ENCODE results near the gene RSPO3.
"Not testable (repeated sequence)": the region's sequence is repeated elsewhere in the genome, so short reads cannot be mapped to it uniquely, and the experiment has no call there.

Gene RSPO3

DNA sequence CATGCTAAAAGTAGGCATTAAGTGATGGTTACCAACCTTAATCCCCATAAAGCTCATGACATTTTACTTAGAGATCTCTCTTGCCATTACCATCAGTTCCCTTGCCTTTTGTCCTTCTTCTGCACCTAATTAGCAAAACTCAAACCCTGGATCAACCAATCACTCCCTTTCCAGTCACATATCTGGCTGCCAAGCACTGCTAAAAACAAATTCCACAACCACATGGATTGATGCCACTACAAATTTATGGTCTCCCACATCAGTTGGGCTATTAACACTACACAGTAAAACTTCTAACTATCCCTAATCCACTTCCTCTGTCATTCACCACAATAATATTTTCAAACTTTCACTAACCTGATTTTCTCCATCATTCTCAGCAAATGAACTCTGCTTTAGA, 93.9 kb downstream of the RSPO3 start:
- TF ChIP-seq, protein P1, sequence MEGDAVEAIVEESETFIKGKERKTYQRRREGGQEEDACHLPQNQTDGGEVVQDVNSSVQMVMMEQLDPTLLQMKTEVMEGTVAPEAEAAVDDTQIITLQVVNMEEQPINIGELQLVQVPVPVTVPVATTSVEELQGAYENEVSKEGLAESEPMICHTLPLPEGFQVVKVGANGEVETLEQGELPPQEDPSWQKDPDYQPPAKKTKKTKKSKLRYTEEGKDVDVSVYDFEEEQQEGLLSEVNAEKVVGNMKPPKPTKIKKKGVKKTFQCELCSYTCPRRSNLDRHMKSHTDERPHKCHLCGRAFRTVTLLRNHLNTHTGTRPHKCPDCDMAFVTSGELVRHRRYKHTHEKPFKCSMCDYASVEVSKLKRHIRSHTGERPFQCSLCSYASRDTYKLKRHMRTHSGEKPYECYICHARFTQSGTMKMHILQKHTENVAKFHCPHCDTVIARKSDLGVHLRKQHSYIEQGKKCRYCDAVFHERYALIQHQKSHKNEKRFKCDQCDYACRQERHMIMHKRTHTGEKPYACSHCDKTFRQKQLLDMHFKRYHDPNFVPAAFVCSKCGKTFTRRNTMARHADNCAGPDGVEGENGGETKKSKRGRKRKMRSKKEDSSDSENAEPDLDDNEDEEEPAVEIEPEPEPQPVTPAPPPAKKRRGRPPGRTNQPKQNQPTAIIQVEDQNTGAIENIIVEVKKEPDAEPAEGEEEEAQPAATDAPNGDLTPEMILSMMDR (IDR thresholded peaks at IDR 0.05; ENCODE audit: low read depth, low read length, poor library complexity, severe bottlenecking): no peak
- Histone ChIP-seq H3K27me3 (ENCODE audit: control insufficient read depth, low read length) (no peaks in the 10 kb centered on the region), H3K4me1 (ENCODE audit: control insufficient read depth, low read length) (no peaks in the 10 kb centered on the region), H3F3A (ENCODE audit: control insufficient read depth, insufficient read depth) (no peaks in the 10 kb centered on the region), H3K4me2 (ENCODE audit: low read length) (no peak overlapping the region), H3K9me3 (ENCODE audit: control insufficient read depth, insufficient read depth, low read length) (no peaks in the 10 kb centered on the region), H3K9me2 (replicated peaks; ENCODE audit: control insufficient read depth, low read length) (no peaks in the 10 kb centered on the region), H3K4me3 (ENCODE audit: low read length) (no peak overlapping the region), H3K79me2 (ENCODE audit: control insufficient read depth, low read length) (no peaks in the 10 kb centered on the region), H3K36me3 (ENCODE audit: control insufficient read depth, low read length) (no peaks in the 10 kb centered on the region), H4K20me1 (ENCODE audit: control insufficient read depth, insufficient read depth, low read depth, low read length) (no peaks in the 10 kb centered on the region), H3K27ac (ENCODE audit: low read depth, low read length) (no peak overlapping the region)

DNA sequence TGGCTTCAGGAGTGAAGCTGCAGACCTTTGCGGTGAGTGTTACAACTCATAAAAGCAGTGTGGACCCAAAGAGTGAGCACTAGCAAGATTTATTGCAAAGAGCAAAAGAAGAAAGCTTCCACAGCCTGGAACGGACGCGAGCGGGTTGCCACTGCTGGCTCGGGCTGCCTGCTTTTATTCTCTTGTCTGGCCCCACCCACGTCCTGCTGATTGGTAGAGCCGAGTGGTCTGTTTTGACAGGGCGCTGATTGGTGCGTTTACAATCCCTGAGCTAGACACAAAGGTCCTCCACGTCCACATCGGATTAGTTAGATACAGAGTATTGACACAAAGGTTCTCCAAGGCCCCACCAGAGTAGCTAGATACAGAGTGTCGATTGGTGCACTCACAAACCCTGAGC, 95.6 kb downstream of the RSPO3 start:
- not testable (repeated sequence) for H3K79me2 ChIP-seq (ENCODE audit: control insufficient read depth, low read length); H3K27me3 ChIP-seq (ENCODE audit: control insufficient read depth, low read length)

DNA sequence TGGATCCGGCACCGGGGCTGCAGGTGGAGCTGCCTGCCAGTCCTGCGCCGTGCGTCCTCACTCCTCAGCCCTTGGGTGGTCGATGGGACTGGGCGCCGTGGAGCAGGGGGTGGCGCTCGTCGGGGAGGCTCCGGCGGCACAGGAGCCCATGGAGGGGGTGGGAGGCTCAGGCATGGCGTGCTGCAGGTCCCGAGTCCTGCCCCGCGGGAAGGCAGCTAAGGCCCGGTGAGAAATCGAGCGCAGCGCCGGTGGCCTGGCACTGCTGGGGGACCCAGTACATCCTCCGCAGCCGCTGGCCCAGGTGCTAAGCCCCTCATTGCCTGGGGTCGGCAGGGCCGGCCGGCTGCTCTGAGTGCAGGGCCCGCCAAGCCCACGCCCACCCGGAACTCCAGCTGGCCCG, 96.1 kb downstream of the RSPO3 start:
- H3K4me3 ChIP-seq (ENCODE audit: low read length); H3K9me2 ChIP-seq (replicated peaks; ENCODE audit: control insufficient read depth, low read length); H3K27me3 ChIP-seq (ENCODE audit: control insufficient read depth, low read length); H3F3A ChIP-seq (ENCODE audit: control insufficient read depth, insufficient read depth); H3K79me2 ChIP-seq (ENCODE audit: control insufficient read depth, low read length); H3K9me3 ChIP-seq (ENCODE audit: control insufficient read depth, insufficient read depth, low read length); H4K20me1 ChIP-seq (ENCODE audit: control insufficient read depth, insufficient read depth, low read depth, low read length); H3K36me3 ChIP-seq (ENCODE audit: control insufficient read depth, low read length); H3K27ac ChIP-seq (ENCODE audit: low read depth, low read length); H3K4me1 ChIP-seq (ENCODE audit: control insufficient read depth, low read length); H3K4me2 ChIP-seq (ENCODE audit: low read length): not testable (repeated sequence)

More for the DNA sequence above, 95.6 kb downstream of the RSPO3 start:
- not testable (repeated sequence) for H3K4me1 ChIP-seq (ENCODE audit: control insufficient read depth, low read length); H4K20me1 ChIP-seq (ENCODE audit: control insufficient read depth, insufficient read depth, low read depth, low read length); H3K4me2 ChIP-seq (ENCODE audit: low read length); H3K9me2 ChIP-seq (replicated peaks; ENCODE audit: control insufficient read depth, low read length); H3F3A ChIP-seq (ENCODE audit: control insufficient read depth, insufficient read depth); H3K27ac ChIP-seq (ENCODE audit: low read depth, low read length); H3K9me3 ChIP-seq (ENCODE audit: control insufficient read depth, insufficient read depth, low read length); H3K36me3 ChIP-seq (ENCODE audit: control insufficient read depth, low read length); H3K4me3 ChIP-seq (ENCODE audit: low read length)

DNA sequence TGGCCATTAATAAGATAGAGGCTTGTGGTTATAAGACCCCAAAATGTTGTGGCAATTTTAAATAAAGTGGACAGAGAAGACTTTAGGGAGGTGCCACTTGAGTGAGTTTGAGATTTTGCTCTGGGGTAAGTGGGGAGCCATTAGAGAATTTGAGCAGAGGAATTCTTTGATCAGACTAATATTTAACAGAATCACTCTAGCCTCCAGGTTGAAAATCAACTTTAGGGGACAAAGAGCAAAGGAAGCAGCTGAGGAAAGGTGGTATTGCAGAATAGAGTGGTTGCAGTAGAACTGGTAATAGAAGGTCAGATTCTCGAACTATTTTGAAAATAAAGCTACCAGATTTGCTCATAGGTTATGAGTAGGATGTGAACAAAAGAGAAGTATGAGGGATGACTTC, 97.5 kb downstream of the RSPO3 start:
- no peak overlapping the region for H3K27ac ChIP-seq (ENCODE audit: low read depth, low read length)
- H3K4me2 ChIP-seq (ENCODE audit: low read length): no peak overlapping the region
- H3K27me3 ChIP-seq (ENCODE audit: control insufficient read depth, low read length): no peaks in the 10 kb centered on the region
- H3F3A ChIP-seq (ENCODE audit: control insufficient read depth, insufficient read depth): no peaks in the 10 kb centered on the region
- no peak overlapping the region for H3K4me3 ChIP-seq (ENCODE audit: low read length)
- no peak for TF ChIP-seq EZH2phosphoT487 (IDR thresholded peaks at IDR 0.05; ENCODE audit: borderline replicate concordance, low read length)
- TF ChIP-seq, protein P1 (IDR thresholded peaks at IDR 0.05; ENCODE audit: low read depth, low read length, poor library complexity, severe bottlenecking): no peak
- no peaks in the 10 kb centered on the region for H3K79me2 ChIP-seq (ENCODE audit: control insufficient read depth, low read length)
- H3K9me2 ChIP-seq (replicated peaks; ENCODE audit: control insufficient read depth, low read length): no peaks in the 10 kb centered on the region
- H3K36me3 ChIP-seq (ENCODE audit: control insufficient read depth, low read length): no peaks in the 10 kb centered on the region
- H4K20me1 ChIP-seq (ENCODE audit: control insufficient read depth, insufficient read depth, low read depth, low read length): no peaks in the 10 kb centered on the region
- H3K9me3 ChIP-seq (ENCODE audit: control insufficient read depth, insufficient read depth, low read length): no peaks in the 10 kb centered on the region
- no peaks in the 10 kb centered on the region for H3K4me1 ChIP-seq (ENCODE audit: control insufficient read depth, low read length)

Measured in DOHH2 (cell line).